OCI-LY1 (cell line): ENCODE measurements around the gene TNNI2.

ENCODE experiments used
- H2AFZ ChIP-seq: fragments of 200-600 bp; sonication (generic), shearing (Covaris generic); 2 replicates; pipeline ENCODE4 v1.6.0; 2014; ENCODE audit warnings: antibody characterized with exemption, mild to moderate bottlenecking, low read length
- H3F3A ChIP-seq: fragments of 200-600 bp; sonication (generic), shearing (Covaris generic); 2 replicates; pipeline ENCODE4 v1.6.0; 2014; ENCODE audit warnings: mild to moderate bottlenecking, antibody characterized with exemption, low read length, moderate library complexity; ENCODE audit not compliant: insufficient read depth
- H3K27ac ChIP-seq: fragments of 200-600 bp; sonication (generic); 2 replicates; pipeline ENCODE4 v1.5.1; 2014; ENCODE audit warnings: low read length, mixed run types, mild to moderate bottlenecking, low read depth; ENCODE audit not compliant: poor library complexity, severe bottlenecking
- H3K27me3 ChIP-seq: fragments of 200-600 bp; sonication (generic); 2 replicates; pipeline ENCODE4 v1.6.0; 2014; ENCODE audit warnings: antibody characterized with exemption, mild to moderate bottlenecking, low read length, moderate library complexity; ENCODE audit not compliant: insufficient read depth
- H3K36me3 ChIP-seq: fragments of 200-600 bp; sonication (generic); 2 replicates; pipeline ENCODE4 v1.6.1; 2014; ENCODE audit warnings: mild to moderate bottlenecking, antibody characterized with exemption, low read length, moderate library complexity, mixed read lengths; ENCODE audit not compliant: insufficient read depth
- H3K4me1 ChIP-seq: fragments of 200-600 bp; sonication (generic); 2 replicates; pipeline ENCODE4 v1.5.1; 2014; ENCODE audit warnings: mild to moderate bottlenecking, low read length, moderate library complexity; ENCODE audit not compliant: insufficient read depth, severe bottlenecking
- H3K4me2 ChIP-seq: fragments of 200-600 bp; sonication (generic), shearing (Covaris generic); 2 replicates; pipeline ENCODE4 v1.6.1; 2014; ENCODE audit warnings: low read length
- H3K4me3 ChIP-seq: fragments of 200-600 bp; sonication (generic); 2 replicates; pipeline ENCODE4 v1.5.1; 2014; ENCODE audit warnings: low read length, low read depth, mild to moderate bottlenecking, mixed read lengths; ENCODE audit not compliant: poor library complexity, severe bottlenecking
- H3K79me2 ChIP-seq: fragments of 200-600 bp; shearing (Covaris generic); 2 replicates; pipeline ENCODE4 v1.6.1; 2016; ENCODE audit warnings: mixed run types, low read length, mixed read lengths; ENCODE audit not compliant: insufficient read depth
- H3K9ac ChIP-seq: fragments of 200-600 bp; sonication (generic), shearing (Covaris generic); 2 replicates; pipeline ENCODE4 v1.6.1; 2014; ENCODE audit warnings: mild to moderate bottlenecking, low read length, mixed read lengths
- H3K9me2 ChIP-seq: fragments of 200-600 bp; sonication (generic), shearing (Covaris generic); 2 replicates; pipeline ENCODE4 v1.6.1; 2014; ENCODE audit warnings: low read depth, mild to moderate bottlenecking, low read length, mixed read lengths
- H3K9me3 ChIP-seq: fragments of 200-600 bp; shearing (Covaris generic); 2 replicates; pipeline ENCODE4 v1.6.1; 2014; ENCODE audit warnings: low read length, mixed read lengths
- H4K20me1 ChIP-seq: fragments of 200-600 bp; sonication (generic), shearing (Covaris generic); 2 replicates; pipeline ENCODE4 v1.6.0; 2016; ENCODE audit warnings: mild to moderate bottlenecking, low read length; ENCODE audit not compliant: insufficient read depth
- CTCF ChIP-seq: fragments of 200-600 bp; sonication (generic), shearing (Covaris generic); IDR thresholded peaks from 2 replicates; pipeline ENCODE4 v1.5.1; 2017; ENCODE audit warnings: mild to moderate bottlenecking, antibody characterized with exemption, low read length, moderate library complexity, mixed read lengths
- EZH2 ChIP-seq: fragments of 200-600 bp; sonication (generic), shearing (Covaris generic); IDR thresholded peaks from 2 replicates; pipeline ENCODE4 v1.8.0; 2017; ENCODE audit warnings: borderline replicate concordance, mixed run types, mild to moderate bottlenecking, antibody characterized with exemption, low read length, moderate library complexity, mixed read lengths

Gene TNNI2

GRCh38 chr11:1859004-1859403, 20.2 kb downstream of the TNNI2 start:
- Histone ChIP-seq H3K4me3 (no peak overlapping the region), H3K9me3 (no peaks in the 10 kb centered on the region), H3K9me2 (no peaks in the 10 kb centered on the region), H3K27ac (no peak overlapping the region), H3K79me2 (peaks cover 6% of the 10 kb centered on the region; the same call in 1 of the 2 replicates), H3K36me3 (peaks cover 54% of the 10 kb centered on the region), H3F3A (no peaks in the 10 kb centered on the region), H3K4me2 (no peak overlapping the region), H3K27me3 (no peaks in the 10 kb centered on the region), H4K20me1 (no peaks in the 10 kb centered on the region; the same call in 1 of the 2 replicates), H3K4me1 (peaks cover 14% of the 10 kb centered on the region), H2AFZ (no peak overlapping the region), H3K9ac (no peak overlapping the region)
- TF ChIP-seq CTCF = no peak
- TF ChIP-seq EZH2 = no peak

GRCh38 chr11:1860108-1860507, 21.3 kb downstream of the TNNI2 start:
- no peak overlapping the region for H3K4me3 ChIP-seq
- peaks cover 59% of the 10 kb centered on the region for H3K36me3 ChIP-seq
- no peak overlapping the region for H2AFZ ChIP-seq
- H3K9me2 ChIP-seq = no peaks in the 10 kb centered on the region
- TF ChIP-seq EZH2 (no peak), CTCF (no peak)
- H3K79me2 ChIP-seq = no peaks in the 10 kb centered on the region; the same call in 1 of the 2 replicates
- H3K9ac ChIP-seq = no peak overlapping the region
- H3F3A ChIP-seq = no peaks in the 10 kb centered on the region
- no peaks in the 10 kb centered on the region for H3K9me3 ChIP-seq
- no peak overlapping the region for H3K27ac ChIP-seq
- H3K4me2 ChIP-seq = no peak overlapping the region
- H3K27me3 ChIP-seq = no peaks in the 10 kb centered on the region
- H3K4me1 ChIP-seq = peaks cover 3% of the 10 kb centered on the region
- H4K20me1 ChIP-seq = no peaks in the 10 kb centered on the region; the same call in 1 of the 2 replicates

GRCh38 chr11:1861435-1862411, 22.9 kb downstream of the TNNI2 start:
- H3K4me1 ChIP-seq = no peaks in the 10 kb centered on the region
- H3K9me3 ChIP-seq = no peaks in the 10 kb centered on the region
- no peaks in the 10 kb centered on the region for H3F3A ChIP-seq
- no peaks in the 10 kb centered on the region; the same call in 1 of the 2 replicates for H3K79me2 ChIP-seq
- H3K27me3 ChIP-seq = no peaks in the 10 kb centered on the region
- H3K4me3 ChIP-seq = no peak overlapping the region
- TF ChIP-seq CTCF (no peak), EZH2 (no peak)
- H3K9ac ChIP-seq = no peak overlapping the region
- H3K4me2 ChIP-seq = no peak overlapping the region
- no peaks in the 10 kb centered on the region; the same call in 1 of the 2 replicates for H4K20me1 ChIP-seq
- H3K27ac ChIP-seq = no peak overlapping the region
- H3K36me3 ChIP-seq = peaks cover 67% of the 10 kb centered on the region
- H3K9me2 ChIP-seq = no peaks in the 10 kb centered on the region
- H2AFZ ChIP-seq = no peak overlapping the region
